ENCODE results near the gene GP1BA.

The GP1BA gene

DNA sequence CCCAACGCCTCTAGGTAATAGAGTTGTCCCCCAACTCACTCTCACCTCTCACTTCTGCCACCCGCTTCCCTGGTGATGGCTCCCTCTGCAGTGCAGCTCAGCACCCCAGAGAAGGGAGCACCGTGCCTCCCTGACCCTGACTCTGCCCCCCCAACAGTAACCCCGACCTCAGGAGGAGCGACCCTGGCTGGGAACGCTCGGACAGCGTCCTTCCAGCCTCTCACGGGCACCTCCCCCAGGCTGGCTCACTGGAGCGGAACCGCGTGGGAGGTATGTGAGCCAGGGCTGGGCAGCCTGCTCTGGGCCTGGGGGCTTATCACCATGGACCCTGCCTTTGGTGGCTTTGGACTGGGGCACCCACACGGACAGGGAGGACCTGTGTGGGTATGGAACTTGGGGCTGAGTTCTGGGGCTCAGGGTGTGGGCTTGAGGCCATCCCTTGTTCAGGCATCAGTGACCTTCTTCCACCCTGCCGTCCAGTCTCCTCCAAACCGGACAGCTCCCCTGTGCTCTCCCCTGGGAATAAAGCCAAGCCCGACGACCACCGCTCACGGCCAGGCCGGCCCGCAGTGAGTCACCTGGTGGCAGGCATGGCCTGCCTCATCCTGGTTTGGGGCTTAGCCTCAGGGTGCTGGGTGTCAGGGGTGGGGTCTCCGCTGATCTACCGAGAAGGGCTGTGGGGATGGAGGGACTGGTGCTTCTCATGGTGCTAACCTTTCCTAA, 39.4 kb upstream of the GP1BA start:
- H3K4me1 ChIP-seq, result no peaks in the 10 kb centered on the region
- H3K27me3 ChIP-seq, result no peaks in the 10 kb centered on the region
- DNase-seq, result no peak
- TF ChIP-seq, protein P1, sequence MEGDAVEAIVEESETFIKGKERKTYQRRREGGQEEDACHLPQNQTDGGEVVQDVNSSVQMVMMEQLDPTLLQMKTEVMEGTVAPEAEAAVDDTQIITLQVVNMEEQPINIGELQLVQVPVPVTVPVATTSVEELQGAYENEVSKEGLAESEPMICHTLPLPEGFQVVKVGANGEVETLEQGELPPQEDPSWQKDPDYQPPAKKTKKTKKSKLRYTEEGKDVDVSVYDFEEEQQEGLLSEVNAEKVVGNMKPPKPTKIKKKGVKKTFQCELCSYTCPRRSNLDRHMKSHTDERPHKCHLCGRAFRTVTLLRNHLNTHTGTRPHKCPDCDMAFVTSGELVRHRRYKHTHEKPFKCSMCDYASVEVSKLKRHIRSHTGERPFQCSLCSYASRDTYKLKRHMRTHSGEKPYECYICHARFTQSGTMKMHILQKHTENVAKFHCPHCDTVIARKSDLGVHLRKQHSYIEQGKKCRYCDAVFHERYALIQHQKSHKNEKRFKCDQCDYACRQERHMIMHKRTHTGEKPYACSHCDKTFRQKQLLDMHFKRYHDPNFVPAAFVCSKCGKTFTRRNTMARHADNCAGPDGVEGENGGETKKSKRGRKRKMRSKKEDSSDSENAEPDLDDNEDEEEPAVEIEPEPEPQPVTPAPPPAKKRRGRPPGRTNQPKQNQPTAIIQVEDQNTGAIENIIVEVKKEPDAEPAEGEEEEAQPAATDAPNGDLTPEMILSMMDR (IDR thresholded peaks at IDR 0.05; ENCODE audit: low read depth, low read length), result no peak
- no peaks in the 10 kb centered on the region for H3K9me3 ChIP-seq
- peaks cover 7% of the 10 kb centered on the region for H3K36me3 ChIP-seq
- H3K4me3 ChIP-seq (ENCODE audit: low read depth, low read length), result no peak overlapping the region

DNA sequence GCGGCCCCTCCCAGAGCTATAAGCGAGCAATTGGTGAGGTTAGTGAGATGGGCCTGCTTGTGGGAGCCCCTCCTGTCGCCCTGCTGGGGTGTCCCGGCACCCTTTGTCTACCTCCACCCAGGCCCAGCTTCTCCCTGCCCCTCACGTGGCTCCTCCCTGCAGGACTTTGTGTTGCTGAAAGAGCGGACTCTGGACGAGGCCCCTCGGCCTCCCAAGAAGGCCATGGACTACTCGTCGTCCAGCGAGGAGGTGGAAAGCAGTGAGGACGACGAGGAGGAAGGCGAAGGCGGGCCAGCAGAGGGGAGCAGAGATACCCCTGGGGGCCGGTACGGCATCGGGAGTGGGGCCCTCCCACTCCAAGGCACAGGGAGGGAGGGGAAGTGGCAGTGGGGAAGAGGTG, 38.8 kb upstream of the GP1BA start:
- Histone ChIP-seq H3K4me3 (ENCODE audit: low read depth, low read length) (no peak overlapping the region), H3K27me3 (no peaks in the 10 kb centered on the region), H3K36me3 (peaks cover 7% of the 10 kb centered on the region), H3K9me3 (no peaks in the 10 kb centered on the region), H3K4me1 (no peaks in the 10 kb centered on the region)
- no peak for DNase-seq
- TF ChIP-seq, protein P1 (IDR thresholded peaks at IDR 0.05; ENCODE audit: low read depth, low read length), result no peak

DNA sequence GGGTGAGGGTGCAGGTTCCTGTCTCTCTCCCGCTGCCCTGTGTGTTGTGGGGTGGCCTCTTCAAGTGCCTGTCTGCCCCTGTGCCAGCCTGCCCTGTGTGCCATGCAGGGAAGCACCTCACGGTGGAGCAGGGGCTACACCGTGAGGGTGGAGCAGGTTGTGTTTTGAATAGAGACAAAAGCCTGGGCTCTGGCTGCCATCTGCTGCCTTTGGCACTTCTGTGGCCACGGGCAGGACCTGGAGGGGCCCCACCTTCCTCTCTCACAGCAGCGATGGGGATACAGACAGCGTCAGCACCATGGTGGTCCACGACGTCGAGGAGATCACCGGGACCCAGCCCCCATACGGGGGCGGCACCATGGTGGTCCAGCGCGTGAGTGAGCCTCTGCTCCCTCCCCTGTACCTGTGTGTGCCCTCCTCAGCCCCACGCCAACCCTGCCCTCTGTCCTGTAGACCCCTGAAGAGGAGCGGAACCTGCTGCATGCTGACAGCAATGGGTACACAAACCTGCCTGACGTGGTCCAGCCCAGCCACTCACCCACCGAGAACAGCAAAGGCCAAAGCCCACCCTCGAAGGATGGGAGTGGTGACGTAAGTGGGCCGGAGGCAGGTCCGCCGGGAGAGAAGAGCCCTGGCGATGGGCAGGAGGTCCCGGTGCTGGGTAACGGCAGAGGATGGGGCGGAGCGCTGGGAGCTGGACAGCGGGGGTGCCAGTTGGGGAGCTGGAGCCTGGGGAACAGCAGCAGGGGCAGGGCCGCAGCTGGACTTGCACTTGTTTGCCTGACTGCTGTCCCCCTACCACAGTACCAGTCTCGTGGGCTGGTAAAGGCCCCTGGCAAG, 38.1 kb upstream of the GP1BA start:
- TF ChIP-seq, protein P1 (IDR thresholded peaks at IDR 0.05; ENCODE audit: low read depth, low read length), result no peak
- no peak for DNase-seq
- H3K4me1 ChIP-seq, result no peaks in the 10 kb centered on the region
- peaks cover 5% of the 10 kb centered on the region for H3K36me3 ChIP-seq
- no peaks in the 10 kb centered on the region for H3K27me3 ChIP-seq
- no peak overlapping the region for H3K4me3 ChIP-seq (ENCODE audit: low read depth, low read length)
- H3K9me3 ChIP-seq, result no peaks in the 10 kb centered on the region

DNA sequence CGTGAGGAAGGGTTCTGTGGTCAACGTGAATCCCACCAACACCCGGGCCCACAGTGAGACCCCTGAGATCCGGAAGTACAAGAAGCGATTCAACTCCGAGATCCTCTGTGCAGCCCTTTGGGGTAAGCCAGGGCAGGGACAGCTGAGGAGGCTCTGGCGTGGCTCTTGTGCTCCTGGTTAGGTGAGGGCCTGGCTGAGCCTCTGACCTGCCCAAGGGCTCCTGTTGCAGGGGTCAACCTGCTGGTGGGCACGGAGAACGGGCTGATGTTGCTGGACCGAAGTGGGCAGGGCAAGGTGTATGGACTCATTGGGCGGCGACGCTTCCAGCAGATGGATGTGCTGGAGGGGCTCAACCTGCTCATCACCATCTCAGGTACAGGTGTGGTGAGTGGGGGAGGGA, 37.0 kb upstream of the GP1BA start:
- DNase-seq, result no peak
- H3K27me3 ChIP-seq, result no peaks in the 10 kb centered on the region
- TF ChIP-seq, protein P1 (IDR thresholded peaks at IDR 0.05; ENCODE audit: low read depth, low read length), result no peak
- peaks cover 4% of the 10 kb centered on the region for H3K36me3 ChIP-seq
- no peak overlapping the region for H3K4me3 ChIP-seq (ENCODE audit: low read depth, low read length)
- H3K9me3 ChIP-seq, result no peaks in the 10 kb centered on the region
- H3K4me1 ChIP-seq, result no peaks in the 10 kb centered on the region

DNA sequence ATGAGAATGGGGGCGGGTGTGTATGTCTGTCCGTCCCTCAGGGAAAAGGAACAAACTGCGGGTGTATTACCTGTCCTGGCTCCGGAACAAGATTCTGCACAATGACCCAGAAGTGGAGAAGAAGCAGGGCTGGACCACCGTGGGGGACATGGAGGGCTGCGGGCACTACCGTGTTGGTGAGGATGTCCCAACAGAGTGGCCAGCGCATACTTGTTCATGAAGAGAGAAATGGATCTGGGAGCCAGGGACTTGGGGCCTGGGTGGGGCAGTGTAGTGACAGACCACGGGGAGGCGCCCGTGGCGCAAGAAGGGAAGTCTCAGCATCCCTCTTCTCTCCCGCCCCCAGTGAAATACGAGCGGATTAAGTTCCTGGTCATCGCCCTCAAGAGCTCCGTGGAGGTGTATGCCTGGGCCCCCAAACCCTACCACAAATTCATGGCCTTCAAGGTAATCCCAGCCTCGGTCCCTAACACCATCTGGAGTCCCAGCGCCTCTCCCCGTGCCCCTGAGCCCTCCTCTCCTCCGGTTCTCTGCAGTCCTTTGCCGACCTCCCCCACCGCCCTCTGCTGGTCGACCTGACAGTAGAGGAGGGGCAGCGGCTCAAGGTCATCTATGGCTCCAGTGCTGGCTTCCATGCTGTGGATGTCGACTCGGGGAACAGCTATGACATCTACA, 36.3 kb upstream of the GP1BA start:
- Histone ChIP-seq H3K9me3 (no peaks in the 10 kb centered on the region), H3K27me3 (no peaks in the 10 kb centered on the region), H3K4me3 (ENCODE audit: low read depth, low read length) (no peak overlapping the region), H3K36me3 (no peaks in the 10 kb centered on the region; the same call in none of the 2 replicates), H3K4me1 (no peaks in the 10 kb centered on the region)
- no peak for DNase-seq
- TF ChIP-seq, protein P1 (IDR thresholded peaks at IDR 0.05; ENCODE audit: low read depth, low read length), result 0 out of 2 replicates have a peak, but pooled peaks have one; percentile 6

All from BE2C (cell line).